Testis (tissue), 3 donors: ENCODE measurements around the gene ITGA8. TPM values are rescaled to one million over a fixed set of nuclear protein-coding genes. Genes with fewer than 3 reads are reported as not detected.

ENCODE experiments used
- DNase-seq: peaks from one replicate; pipeline ENCODE4 v3.0.0-alpha.2; 2019
- H3K27ac ChIP-seq, 2 donors: fragments of 200-600 bp; sonication (generic); one replicate each; pipeline ENCODE4 v1.5.1; 2019
- H3K27me3 ChIP-seq: fragments of 200-600 bp; sonication (generic); one replicate; pipeline ENCODE4 v1.5.1; 2019
- H3K36me3 ChIP-seq: fragments of 200-600 bp; sonication (generic); one replicate; pipeline ENCODE4 v1.5.1; 2017; ENCODE audit warnings: low read depth; ENCODE audit errors: missing control alignments
- H3K4me1 ChIP-seq: fragments of 200-600 bp; sonication (generic); one replicate; pipeline ENCODE4 v1.5.1; 2019
- H3K4me3 ChIP-seq, 2 donors: fragments of 200-600 bp; sonication (generic); one replicate each; pipeline ENCODE4 v1.5.1; 2017 to 2019
- H3K9me3 ChIP-seq: fragments of 200-600 bp; sonication (generic); one replicate; pipeline ENCODE4 v1.5.1; 2017
- CTCF ChIP-seq, 3 experiments: fragments of 450-650 bp in 2 of 3; fragments of 200-600 bp in 1 of 3; sonication (generic) in 1 of 3; IDR thresholded peaks; one replicate each; pipeline ENCODE4 v1.5.1; 2016 to 2019; ENCODE audit warnings: antibody characterized with exemption in 3 of 3, mild to moderate bottlenecking in 2 of 3, moderate library complexity in 1 of 3
- POLR2A ChIP-seq: fragments of 450-650 bp; IDR thresholded peaks from one replicate; pipeline ENCODE4 v1.6.1; 2017; ENCODE audit warnings: antibody characterized with exemption, mild to moderate bottlenecking, moderate library complexity
- WGBS, 2 donors: methylation state at CpG; one replicate each; pipeline ENCODE4 v1.1.5; 2018; 5-methylcytosine and 5-hydroxymethylcytosine counted together
- intact Hi-C: fragments of 100-400 bp; cut with DNase I; formaldehyde crosslinking; loops from one replicate; pipeline ENCODE4 v1.15.1; 2023; ENCODE audit warnings: low total_unique reads
- polyA plus RNA-seq: library from polyadenylated mRNA; stranded (reverse); fragments of 350-450 nt; fragmentation: Illumina TruSeq; extraction: RNeasy Lipid Tissue Mini Kit (QIAGEN cat#74804); gene quantifications from one replicate; pipeline ENCODE4 v1.2.3, GENCODE V29; 2014; ENCODE audit warnings: low read depth, low replicate concordance; ENCODE audit not compliant: insufficient read depth
- total RNA-seq, 2 donors: library from RNA; depleted of rRNA; stranded (reverse); fragments of >200 nt; gene quantifications; one replicate each; pipeline ENCODE4 v1.2.3, GENCODE V29; 2016

ITGA8 gene
- total and polyA plus RNA-seq, 3 donors from 2014 or later, result 0.68 to 6.9 (median 0.79) TPM

GRCh38 chr10:15474671-15475070 is 245.1 kb downstream of the ITGA8 start:
- no peak for DNase-seq
- H3K9me3 ChIP-seq, result no peaks in the 10 kb centered on the region
- no peak overlapping the region for H3K27ac ChIP-seq
- WGBS, 2 donors, result 83 to 85% methylated on average over 2 of the region's 2 CpGs
- TF ChIP-seq POLR2A (no peak), CTCF (IDR thresholded peaks at IDR 0.05) (no peak)
- no peaks in the 10 kb centered on the region for H3K27me3 ChIP-seq
- H3K36me3 ChIP-seq, result no peaks in the 10 kb centered on the region
- intact Hi-C loops, result no loop called here
- H3K4me3 ChIP-seq, result no peak overlapping the region
- H3K4me1 ChIP-seq, result no peaks in the 10 kb centered on the region

- no peak for TF ChIP-seq POLR2A
- no peak for TF ChIP-seq CTCF (IDR thresholded peaks at IDR 0.05)
- H3K27ac ChIP-seq, result no peak overlapping the region
- intact Hi-C loops, result no loop called here
- DNase-seq, result no peak
- WGBS, 2 donors, result 59 to 71% methylated on average over 5 of the region's 5 CpGs
- no peaks in the 10 kb centered on the region for H3K9me3 ChIP-seq
- no peaks in the 10 kb centered on the region for H3K27me3 ChIP-seq
- H3K4me1 ChIP-seq, result no peaks in the 10 kb centered on the region
- H3K36me3 ChIP-seq, result no peaks in the 10 kb centered on the region
- H3K4me3 ChIP-seq, result no peak overlapping the region
These were observed 246.3 kb downstream of the ITGA8 start for GRCh38 chr10:15473396-15473767.

- intact Hi-C loops, result no loop called here
- Histone ChIP-seq H3K36me3 (no peaks in the 10 kb centered on the region), H3K27me3 (no peaks in the 10 kb centered on the region), H3K9me3 (no peaks in the 10 kb centered on the region), H3K4me3 (no peak overlapping the region), H3K27ac (no peak overlapping the region), H3K4me1 (no peaks in the 10 kb centered on the region)
- WGBS, 2 donors, result 49 to 56% methylated on average over 14 to 16 of the region's 16 CpGs
- DNase-seq, result no peak
- TF ChIP-seq POLR2A, result no peak
- TF ChIP-seq CTCF (IDR thresholded peaks at IDR 0.05), result no peak
These were observed 247.0 kb downstream of the ITGA8 start for GRCh38 chr10:15472431-15473395.

GRCh38 chr10:15472008-15472407 is 247.7 kb downstream of the ITGA8 start:
- intact Hi-C loops, result no loop called here
- H3K27ac ChIP-seq, result no peak overlapping the region
- no peak for TF ChIP-seq POLR2A
- no peak for TF ChIP-seq CTCF (IDR thresholded peaks at IDR 0.05)

More at GRCh38 chr10:15472008-15472407, 247.7 kb downstream of the ITGA8 start:
- Histone ChIP-seq H3K4me3 (no peak overlapping the region), H3K27me3 (no peaks in the 10 kb centered on the region), H3K36me3 (no peaks in the 10 kb centered on the region), H3K4me1 (no peaks in the 10 kb centered on the region), H3K9me3 (no peaks in the 10 kb centered on the region)
- DNase-seq, result no peak
- WGBS, 2 donors, result 31 to 36% methylated on average over 6 of the region's 6 CpGs
